HG03066 (cell line): ENCODE measurements around the gene ALPK3.
"Not testable (repeated sequence)": the region's sequence is repeated elsewhere in the genome, so short reads cannot be mapped to it uniquely, and the experiment has no call there.

Experiments used
- ATAC-seq: cut with Tn5 transposase; IDR thresholded peaks from one replicate; pipeline ENCODE4 v1.9.1; 2021; ENCODE audit warnings: low read depth; ENCODE audit not compliant: unreplicated experiment

The ALPK3 gene

DNA sequence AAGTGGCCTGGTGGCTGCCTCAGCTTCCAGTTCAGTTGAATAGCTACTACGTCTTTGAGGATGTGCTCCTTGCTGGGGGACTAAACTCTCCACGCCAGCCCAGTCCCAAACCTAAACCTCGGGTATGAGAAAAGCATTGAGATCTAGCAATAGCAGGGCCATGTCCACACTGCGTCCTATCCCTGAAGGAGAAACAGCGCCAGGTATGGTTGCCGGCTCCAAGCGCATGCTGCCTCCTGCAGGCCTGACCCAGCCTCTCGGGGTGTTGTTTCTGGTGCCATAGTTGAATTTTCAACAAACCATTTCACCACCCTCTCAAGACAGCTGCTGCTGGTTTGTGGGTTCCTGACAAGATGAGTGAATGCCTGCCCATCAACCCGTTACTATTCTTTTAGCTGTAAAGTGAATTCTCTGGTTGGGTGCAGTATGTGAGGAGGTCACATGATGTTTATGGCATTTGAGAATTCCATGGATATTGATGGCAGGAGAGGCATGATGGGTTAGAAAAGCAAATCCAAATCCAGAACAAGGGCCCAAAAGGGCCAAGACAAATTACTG is 54.4 kb downstream of the ALPK3 start:
- no peak for ATAC-seq

DNA sequence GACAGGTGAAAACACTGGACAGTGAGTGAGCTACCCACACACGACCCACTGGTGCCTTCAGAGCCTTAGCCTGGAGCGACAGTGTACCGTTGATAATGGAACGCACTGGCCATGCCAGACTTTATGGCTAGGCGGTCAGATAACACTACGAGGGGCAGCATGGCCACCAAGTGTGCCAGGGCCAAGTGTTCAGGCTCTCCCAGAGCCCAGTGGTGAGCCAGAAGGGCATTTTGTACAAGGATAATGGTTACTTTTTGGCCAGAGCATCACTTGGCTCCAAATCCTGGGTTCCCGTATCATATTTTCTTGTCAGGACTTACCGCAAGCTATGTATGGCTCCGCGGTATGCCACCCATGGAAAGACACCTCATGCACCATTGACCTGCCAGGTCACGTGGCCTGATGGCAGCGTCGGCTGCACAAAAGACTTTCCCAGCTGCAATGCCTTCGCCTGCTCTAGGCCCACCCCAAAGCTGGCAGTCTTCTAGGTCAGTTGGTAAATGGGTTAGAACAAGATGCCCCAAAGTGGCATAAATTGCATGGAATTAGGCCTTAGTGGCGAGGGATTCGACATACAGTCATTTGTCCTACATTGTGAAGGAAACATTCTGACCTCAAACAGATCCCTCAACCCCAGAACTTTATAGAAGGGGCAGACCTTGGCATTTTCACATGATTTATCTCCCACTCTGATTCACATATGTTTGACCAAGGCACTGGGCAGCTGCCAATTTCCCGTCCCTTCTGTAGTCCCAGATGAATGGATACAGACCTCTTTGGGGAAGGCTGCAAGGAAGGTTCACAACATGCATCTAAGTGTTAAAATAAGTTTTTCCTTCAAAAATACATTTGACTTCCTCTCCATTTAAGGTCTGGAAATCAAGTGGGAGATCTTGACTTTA is 55.1 kb downstream of the ALPK3 start:
- no peak for ATAC-seq

DNA sequence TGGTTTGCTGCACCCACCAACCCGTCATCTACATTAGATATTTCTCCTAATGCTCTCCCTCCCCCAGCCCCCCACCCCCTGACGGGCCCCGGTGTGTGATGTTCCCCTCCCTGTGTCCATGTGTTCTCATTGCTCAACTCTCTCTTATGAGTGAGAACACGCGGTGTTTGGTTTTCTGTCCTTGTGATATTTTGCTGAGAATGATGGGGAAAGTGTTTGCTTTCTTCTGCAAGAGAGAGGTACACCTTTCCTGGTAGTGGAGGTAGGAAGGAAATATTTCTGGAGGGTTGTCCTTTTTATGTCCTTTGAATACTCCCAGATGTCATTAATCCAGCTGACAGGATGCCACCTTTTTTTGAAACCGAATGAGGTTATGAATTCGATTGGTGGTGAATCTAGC is 56.8 kb downstream of the ALPK3 start:
- no peak for ATAC-seq

DNA sequence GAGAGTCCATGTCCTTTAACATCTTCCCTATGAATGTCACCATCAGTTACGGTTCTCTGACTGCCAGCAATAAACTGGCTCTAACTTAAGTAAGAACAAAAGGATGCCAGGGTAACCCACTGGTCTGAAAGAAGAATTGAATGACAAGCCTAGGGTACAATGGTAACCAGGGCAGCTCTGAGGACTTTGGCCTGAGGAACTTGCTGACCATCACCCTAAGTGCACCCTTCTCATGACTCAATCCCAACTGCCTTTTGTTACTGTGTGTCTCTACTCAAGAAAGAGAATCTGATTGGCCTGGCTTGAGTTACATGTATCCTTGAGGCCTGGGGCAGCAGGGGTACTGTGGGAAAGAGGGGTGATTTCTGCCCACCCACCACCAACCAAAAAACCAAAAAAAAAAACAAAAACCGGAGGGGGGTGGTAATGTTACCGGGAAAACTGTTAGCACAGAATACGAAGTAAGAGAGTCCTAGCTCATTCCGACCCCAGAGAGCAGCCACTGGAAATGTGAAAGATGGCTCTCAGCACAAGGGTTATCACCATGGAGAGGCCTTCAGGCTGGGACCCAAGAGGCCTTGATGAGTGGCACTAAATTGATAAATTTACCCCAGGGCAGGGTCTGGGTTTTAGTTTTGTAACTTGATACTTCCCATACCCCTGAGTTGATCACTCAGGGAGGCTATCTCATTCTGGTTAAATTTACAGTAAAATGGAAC is 58.0 kb downstream of the ALPK3 start:
- ATAC-seq, result no peak

DNA sequence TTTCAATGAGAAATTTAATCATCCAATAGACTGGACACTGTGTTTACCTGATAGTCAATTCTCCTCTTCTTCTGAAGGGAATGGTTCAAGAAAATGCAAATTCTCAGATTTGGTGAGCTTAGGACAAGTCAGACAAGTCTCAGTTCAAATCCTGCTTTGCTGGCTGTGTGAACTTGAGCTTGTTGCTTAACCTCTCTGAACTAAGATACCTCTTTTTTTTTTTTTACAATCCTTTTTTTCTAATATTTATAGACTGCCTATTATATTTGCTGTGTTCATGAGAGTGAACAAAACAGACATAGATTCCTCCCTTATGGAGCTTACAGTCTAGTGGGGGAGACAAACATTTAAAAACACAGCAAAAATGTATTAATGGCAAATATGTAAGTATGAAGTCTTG is 59.1 kb downstream of the ALPK3 start:
- no peak for ATAC-seq

DNA sequence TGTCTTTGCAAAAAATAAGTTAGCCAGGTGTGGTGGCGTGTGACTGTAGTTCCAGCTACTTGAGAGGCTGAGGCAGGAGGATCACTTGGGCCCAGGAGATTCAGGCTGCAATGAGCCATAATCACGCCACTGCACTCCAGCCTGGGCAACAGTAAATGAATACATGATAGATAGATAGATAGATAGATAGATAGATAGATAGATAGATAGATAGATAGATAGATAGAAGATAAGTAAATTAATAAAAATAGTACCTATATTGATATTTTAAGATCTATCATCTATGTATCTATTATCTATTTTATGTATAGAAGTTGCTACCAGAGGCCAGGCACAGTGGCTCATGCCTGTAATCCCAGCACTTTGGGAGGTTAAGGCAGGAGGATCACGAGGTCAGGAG is 60.5 kb downstream of the ALPK3 start:
- ATAC-seq, result not testable (repeated sequence)

DNA sequence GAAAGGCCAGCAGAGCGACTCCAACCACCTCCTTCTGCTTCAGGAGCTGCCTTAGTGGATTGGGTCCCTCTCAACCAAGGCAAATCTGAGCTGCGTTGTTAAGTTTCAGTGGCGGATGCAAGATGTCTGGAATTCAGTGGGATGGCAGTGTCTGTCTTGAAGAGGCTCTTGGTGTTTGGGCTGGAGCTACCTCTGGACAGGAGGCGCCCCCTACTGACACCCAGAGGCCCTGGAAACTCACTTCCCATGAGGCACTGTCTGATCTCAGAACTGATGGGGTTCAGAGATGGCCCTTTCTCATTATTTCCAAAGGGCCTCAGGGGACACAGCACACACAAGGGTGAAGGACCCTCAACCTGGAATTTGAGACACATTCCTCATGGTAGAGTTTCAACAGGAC is 61.3 kb downstream of the ALPK3 start:
- ATAC-seq, result no peak

DNA sequence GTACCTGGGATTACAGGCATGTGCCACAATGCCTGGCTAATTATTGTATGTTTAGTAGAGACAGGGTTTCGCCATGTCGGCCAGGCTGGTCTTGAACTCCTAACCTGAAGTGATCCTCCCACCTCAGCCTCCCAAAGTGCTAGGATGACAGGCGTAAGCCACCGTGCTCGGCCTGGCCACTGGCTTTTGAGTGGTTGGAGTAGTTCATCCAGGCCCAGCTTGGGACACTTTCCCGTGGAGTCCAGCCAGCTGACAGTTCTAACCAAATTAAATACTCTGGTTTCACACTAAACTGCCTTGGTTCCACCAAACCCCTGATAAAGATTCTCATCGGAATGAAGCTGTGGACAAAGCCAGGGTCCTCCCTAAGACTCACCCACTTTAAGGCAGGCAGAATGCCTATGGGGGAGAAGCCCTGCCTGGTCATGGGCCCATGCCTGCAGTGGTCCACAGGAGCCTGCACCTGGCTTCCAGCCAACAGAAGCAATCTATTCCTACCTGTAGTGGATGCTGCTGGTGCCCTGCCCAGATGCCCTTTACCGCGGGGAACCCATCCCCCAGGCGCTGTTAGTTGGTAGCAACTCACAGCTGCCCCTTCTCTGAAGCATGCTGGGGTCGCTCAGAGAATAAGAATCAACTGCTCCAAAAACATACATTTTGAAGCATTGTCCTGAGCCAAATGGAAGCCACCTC is 62.1 kb downstream of the ALPK3 start:
- ATAC-seq, result no peak

DNA sequence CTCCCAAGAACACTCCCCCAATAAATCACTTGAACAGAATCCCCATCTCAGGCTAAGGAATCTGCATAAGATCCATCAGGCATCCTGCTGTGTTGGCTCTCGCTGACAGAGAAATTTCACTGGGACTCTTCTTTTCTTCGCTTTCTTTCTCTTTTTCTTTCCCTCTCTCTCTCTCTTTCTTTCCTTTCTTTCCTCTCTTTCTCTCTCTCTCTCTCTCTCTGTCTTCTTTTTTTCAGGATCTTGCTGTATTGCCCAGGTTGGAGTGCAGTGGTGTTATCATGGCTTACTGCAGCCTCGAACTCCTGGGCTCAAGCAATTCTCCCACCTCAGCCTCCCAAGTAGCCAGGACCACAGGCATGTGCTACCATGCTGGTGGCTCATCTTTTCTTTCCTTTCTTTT is 62.9 kb downstream of the ALPK3 start:
- no peak for ATAC-seq

DNA sequence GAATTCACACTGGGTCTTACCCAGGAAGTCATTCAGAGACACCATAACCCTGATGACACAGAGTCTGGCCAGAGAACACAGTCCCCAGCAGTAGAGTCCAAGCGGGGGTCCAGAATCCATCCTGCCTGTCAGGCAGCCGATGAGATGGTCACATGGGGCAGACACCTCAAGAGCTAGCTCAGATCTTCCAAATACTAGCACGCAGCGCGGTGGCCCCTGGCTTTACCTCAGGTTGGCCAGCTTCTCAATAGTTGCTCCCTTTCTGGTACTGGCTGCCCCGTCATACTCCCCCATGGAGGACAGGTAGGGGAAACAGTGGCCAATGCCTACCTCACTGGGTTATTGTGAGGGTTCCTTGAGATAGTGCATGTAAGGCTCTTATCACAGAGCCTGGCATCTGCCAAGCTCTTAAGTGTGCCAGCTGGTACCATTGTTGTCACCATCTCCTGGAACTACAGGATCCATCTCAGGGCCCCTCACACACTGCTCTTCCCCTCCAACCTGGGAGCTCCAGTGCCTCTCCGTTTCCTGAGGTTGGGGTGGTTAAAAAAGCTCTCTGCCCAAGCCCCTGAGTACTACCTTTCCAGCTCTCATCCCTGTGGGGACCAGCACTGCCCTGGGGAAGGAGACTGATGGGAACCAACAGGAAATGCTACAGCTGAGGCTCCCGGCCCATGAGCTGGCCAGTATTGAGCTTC is 63.8 kb downstream of the ALPK3 start:
- no peak for ATAC-seq

DNA sequence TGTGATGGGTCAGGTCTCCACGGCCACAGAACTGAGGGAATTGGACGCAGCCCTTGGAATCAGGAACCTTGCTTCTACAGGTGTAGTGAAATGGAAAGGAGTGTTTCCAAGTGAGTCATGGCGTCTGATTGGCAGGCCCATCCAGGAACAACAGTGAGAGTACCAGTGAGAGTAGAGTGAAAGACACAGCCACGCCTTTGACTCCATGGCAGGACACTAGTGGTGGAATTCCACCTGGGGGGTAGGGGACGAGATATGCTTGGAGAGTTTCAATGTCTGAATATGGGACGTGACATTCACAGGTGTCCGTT is 64.3 kb downstream of the ALPK3 start:
- no peak for ATAC-seq

DNA sequence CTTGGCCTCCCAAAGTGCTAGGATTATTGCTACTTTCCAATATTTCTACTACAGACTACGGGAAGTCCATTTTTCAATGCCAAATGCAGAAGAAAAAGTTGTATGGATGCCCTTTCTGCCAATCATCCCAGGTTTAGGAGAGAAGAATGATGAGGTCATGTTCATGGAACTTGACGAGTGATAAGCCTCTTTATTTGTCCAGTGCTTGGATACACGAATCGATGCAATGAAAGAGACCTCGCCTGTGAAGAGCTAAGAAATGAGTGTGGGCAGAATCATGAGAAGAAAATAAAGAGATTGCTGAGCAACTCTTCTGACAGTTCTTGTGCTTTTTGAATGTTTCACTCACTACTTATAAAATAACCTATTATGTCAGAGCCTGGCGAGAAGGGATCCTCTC is 66.3 kb downstream of the ALPK3 start:
- ATAC-seq, result no peak

DNA sequence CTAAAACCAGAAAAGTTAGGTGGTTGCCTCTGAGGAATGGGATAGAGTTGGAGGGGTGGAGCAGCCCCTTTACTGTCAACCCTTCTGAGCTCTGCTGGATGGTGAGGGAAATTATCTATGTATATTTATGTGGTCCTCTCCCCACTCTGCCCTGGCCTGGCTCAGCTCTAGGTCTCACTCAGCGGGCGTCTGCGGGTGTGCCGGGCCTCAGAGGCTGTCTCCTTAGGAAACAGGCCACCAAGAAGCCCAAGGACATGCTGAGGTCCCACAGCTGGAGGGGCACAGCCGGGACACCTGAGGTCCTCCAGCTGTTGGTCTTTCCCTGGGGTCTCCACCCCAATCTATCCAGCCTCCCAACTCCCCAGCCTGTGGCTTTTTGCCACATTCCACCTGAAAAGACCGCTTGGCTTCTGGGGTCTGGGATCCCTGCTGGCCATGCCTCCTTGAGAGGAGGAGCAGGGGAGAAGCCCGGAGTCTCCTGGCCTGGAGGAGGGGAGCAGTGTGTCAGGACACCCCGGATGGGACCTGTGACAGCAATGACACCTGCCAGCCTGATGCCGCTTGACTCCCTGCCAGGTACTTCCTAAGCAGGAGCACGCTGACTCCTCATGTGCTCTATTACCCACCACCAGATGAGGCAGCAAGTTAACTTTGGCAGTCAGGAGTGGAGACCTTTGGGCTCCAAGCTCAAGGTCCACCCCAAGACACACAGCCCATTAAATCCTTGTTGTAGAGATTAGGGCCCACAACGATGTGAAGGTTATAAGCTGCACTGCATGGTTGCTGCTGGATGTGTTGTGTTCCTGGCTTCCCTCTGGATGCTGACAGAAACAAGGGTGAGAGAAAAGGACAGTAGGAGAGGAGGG is 67.0 kb downstream of the ALPK3 start, which contains the start of gene SLC28A1:
Gene SLC28A1 (plus strand): TSS at position 747 of the 866 bp plus-strand sequence. CDS start 3,099 bp downstream, outside the sequence.
- ATAC-seq, result no peak

DNA sequence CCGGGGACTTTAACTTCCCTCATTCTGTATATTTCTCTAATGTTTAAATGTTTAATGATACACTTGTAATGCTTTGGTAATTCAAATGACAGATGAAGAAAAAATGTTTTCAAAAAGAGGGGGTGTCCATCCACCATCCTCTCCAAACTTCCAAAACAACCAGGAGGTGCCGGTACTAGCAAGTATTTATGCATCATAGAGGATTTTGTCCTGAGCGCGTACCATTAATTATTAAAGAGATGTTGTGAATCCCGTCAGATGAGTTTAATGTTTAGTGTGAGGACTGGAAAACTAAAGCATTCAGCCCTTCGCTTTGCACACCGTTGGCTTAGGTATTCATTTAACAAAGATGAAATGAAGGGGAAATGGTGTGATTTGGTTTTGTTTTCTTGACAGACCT is 68.6 kb downstream of the ALPK3 start:
- no peak for ATAC-seq

DNA sequence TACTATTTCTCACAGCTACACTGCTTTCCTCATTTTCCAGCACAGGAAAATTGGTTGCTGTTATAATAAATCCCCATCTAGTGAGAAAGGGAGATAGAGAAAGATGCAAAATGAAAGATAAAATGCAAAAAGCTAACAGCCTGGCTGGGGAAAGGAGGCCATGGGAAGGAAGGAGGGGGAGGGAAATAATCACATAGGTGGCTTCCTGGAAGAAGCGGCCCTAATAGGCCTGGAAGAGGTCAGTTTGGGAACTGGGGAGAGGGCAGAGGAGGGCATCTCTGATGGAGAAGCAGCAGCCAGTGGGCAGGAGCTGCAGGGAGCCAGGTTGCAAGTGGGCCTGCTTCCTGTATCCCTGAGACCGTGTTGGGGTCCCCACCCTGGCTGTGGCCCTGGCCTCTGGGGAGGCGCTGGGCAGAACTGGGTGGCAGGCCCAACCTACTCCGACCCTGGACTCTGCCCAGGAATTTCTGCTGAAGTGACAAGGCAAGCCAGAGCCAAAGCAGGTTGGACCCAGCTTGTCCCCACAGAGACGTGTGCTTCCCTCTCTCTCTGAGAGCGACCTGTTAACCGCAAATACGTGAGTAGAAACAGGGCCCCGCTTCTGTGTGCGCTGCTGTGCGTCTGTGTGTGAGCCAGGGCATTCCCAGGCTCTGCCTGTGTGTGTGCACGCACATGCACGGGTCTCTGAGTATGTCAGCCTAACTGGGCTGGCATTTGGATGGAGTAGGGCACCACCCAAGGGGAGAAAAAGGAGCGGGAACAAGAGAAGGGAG is 69.2 kb downstream of the ALPK3 start:
- no peak for ATAC-seq

DNA sequence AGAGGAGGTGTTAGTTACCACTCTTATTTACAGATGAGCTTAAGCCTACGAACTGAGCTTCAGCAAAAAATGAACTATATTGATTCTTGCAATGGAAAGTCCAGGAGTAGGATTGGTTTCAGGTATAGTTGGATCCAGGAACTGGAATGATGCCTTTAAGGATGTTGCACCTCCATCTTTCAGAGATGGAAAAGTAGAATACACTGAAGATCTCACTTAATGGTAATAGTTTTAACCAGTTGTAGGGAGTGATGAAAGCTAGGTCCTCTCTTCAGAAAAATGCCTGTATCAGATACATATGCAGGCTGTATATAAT is 69.8 kb downstream of the ALPK3 start:
- ATAC-seq, result no peak

DNA sequence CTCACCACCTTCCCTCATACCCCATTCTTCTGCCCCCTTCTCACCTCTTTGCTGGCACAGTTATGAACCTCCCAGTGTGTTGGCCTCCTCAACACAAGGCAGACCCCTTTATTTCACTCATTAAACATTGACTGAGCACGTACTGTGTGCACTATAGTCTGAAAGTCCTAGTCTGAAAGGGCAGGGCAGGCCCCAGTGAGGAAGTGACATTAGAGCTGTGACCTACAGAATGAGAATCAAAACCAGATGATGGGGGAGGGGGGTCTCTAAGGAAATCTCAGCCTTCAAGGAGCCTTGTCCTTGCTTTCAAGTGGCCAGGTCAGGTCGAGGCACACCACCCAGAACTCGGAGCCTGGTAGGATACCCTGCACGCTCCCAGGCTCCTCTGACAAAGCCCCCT is 70.8 kb downstream of the ALPK3 start:
- ATAC-seq, result no peak

DNA sequence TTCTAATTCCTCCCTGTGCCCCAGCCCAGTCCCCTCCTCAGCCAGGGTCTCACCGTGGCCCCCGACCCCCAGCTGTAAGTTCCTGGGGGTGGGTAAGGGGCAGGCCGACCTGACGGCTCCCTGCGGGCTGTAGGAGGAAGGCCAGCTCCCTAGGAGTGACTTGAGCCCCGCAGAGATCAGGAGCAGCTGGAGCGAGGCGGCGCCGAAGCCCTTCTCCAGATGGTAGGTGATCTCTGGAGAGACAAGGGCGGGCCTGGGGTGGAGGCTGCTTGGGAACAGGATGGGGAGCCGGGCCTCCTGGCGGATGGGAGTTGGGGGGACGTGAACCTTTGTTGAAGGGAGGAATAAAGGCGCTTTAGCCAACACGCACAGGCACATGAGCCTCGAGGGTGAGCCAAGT is 71.5 kb downstream of the ALPK3 start:
- no peak for ATAC-seq
